Neural cell (in vitro differentiated cells): Measurements from ENCODE around the gene UNK. TPM values are rescaled to one million over a fixed set of nuclear protein-coding genes. Genes with fewer than 3 reads are reported as not detected.

Source experiments
- H2AFZ ChIP-seq: fragments of 200-600, 300-800 bp; sonication (generic), shearing (Covaris generic); 2 replicates; pipeline ENCODE4 v1.6.0; 2014; ENCODE audit warnings: low read depth, mild to moderate bottlenecking, antibody characterized with exemption, low read length, moderate library complexity
- H3F3A ChIP-seq: fragments of 200-600 bp; shearing (Covaris generic); 2 replicates; pipeline ENCODE4 v1.6.1; 2016; ENCODE audit warnings: mild to moderate bottlenecking, moderate library complexity, mixed read lengths, antibody characterized with exemption, low read length; ENCODE audit not compliant: insufficient read depth, poor library complexity, severe bottlenecking
- H3K27ac ChIP-seq: fragments of 200-600, 300-800 bp; sonication (generic), shearing (Covaris generic); 2 replicates; pipeline ENCODE4 v1.5.1; 2014; ENCODE audit warnings: mild to moderate bottlenecking, low read length, moderate library complexity
- H3K27me3 ChIP-seq: fragments of 300-800, 200-600 bp; sonication (generic), shearing (Covaris generic); 2 replicates; pipeline ENCODE4 v1.6.0; 2014; ENCODE audit warnings: mild to moderate bottlenecking, low read depth, low read length, moderate library complexity; ENCODE audit not compliant: insufficient read depth
- H3K36me3 ChIP-seq: fragments of 300-800, 200-600 bp; sonication (generic), shearing (Covaris generic); 2 replicates; pipeline ENCODE4 v1.5.1; 2014; ENCODE audit warnings: mild to moderate bottlenecking, antibody characterized with exemption, low read length, moderate library complexity; ENCODE audit not compliant: insufficient read depth
- H3K4me2 ChIP-seq: fragments of 300-800, 200-600 bp; sonication (generic), shearing (Covaris generic); 2 replicates; pipeline ENCODE4 v1.6.0; 2014; ENCODE audit warnings: mild to moderate bottlenecking, low read length
- H3K4me3 ChIP-seq: fragments of 300-800, 200-600 bp; sonication (generic), shearing (Covaris generic); 2 replicates; pipeline ENCODE4 v1.5.1; 2014; ENCODE audit warnings: mild to moderate bottlenecking, low read length, moderate library complexity
- H3K79me2 ChIP-seq: fragments of 200-600 bp; shearing (Covaris generic); replicated peaks from 2 replicates; pipeline ENCODE4 v1.6.0; 2014; ENCODE audit warnings: mild to moderate bottlenecking, low read length, moderate library complexity; ENCODE audit not compliant: insufficient read depth
- H3K9ac ChIP-seq: fragments of 300-800, 200-600 bp; sonication (generic), shearing (Covaris generic); 2 replicates; pipeline ENCODE4 v1.6.1; 2016; ENCODE audit warnings: mild to moderate bottlenecking, low read length, mixed read lengths
- H3K9me2 ChIP-seq: fragments of 200-600 bp; shearing (Covaris generic); 2 replicates; pipeline ENCODE4 v1.6.1; 2016; ENCODE audit warnings: mild to moderate bottlenecking, low read length, mixed read lengths; ENCODE audit not compliant: insufficient read depth
- H3K9me3 ChIP-seq: fragments of 200-600, 300-800 bp; sonication (generic), shearing (Covaris generic); 2 replicates; pipeline ENCODE4 v1.6.1; 2016; ENCODE audit warnings: mild to moderate bottlenecking, mixed run types, low read length, moderate library complexity, mixed read lengths
- H4K20me1 ChIP-seq: fragments of 200-600 bp; shearing (Covaris generic); 2 replicates; pipeline ENCODE4 v1.6.1; 2016; ENCODE audit warnings: mild to moderate bottlenecking, mixed run types; ENCODE audit not compliant: insufficient read depth
- EP300 ChIP-seq: fragments of 450-650 bp; conservative IDR thresholded peaks from 2 replicates; pipeline ENCODE4 v1.6.1; 2014; ENCODE audit warnings: antibody characterized with exemption, mild to moderate bottlenecking, moderate library complexity; ENCODE audit not compliant: poor library complexity, severe bottlenecking
- EZH2 ChIP-seq: fragments of 200-600, 300-800 bp; shearing (Covaris generic), sonication (generic); IDR thresholded peaks from 2 replicates; pipeline ENCODE4 v1.6.1; 2014; ENCODE audit warnings: antibody characterized with exemption, low read length, borderline replicate concordance, mild to moderate bottlenecking; ENCODE audit not compliant: insufficient read depth, poor library complexity, severe bottlenecking
- MXI1 ChIP-seq: fragments of 450-650 bp; conservative IDR thresholded peaks from 2 replicates; pipeline ENCODE4 v1.6.1; 2014; ENCODE audit warnings: antibody characterized with exemption, mild to moderate bottlenecking; ENCODE audit not compliant: poor library complexity, severe bottlenecking
- POLR2AphosphoS5 ChIP-seq: IDR thresholded peaks from 2 replicates; pipeline ENCODE4 v1.6.1; 2012
- RAD21 ChIP-seq: fragments of 450-650 bp; conservative IDR thresholded peaks from 2 replicates; pipeline ENCODE4 v1.6.1; 2014; ENCODE audit warnings: antibody characterized with exemption, mild to moderate bottlenecking, moderate library complexity
- SMC3 ChIP-seq: fragments of 450-650 bp; conservative IDR thresholded peaks from 2 replicates; pipeline ENCODE4 v1.6.1; 2014; ENCODE audit warnings: antibody characterized with exemption, mild to moderate bottlenecking, moderate library complexity; ENCODE audit not compliant: poor library complexity
- TAF1 ChIP-seq: IDR thresholded peaks from 2 replicates; pipeline ENCODE4 v1.6.1; 2012; ENCODE audit warnings: low read depth
- polyA plus RNA-seq: library from polyadenylated mRNA; depleted of rRNA; stranded (reverse); fragments of >200 nt; gene quantifications from 2 replicates; pipeline ENCODE4 v1.2.3, GENCODE V29; 2014
- TF ChIP-seq, protein P1 (sequence below): fragments of 450-650 bp; IDR thresholded peaks from 2 replicates; pipeline ENCODE4 v1.5.1; 2014; ENCODE audit warnings: antibody characterized with exemption, mild to moderate bottlenecking, moderate library complexity; ENCODE audit not compliant: poor library complexity, severe bottlenecking
- TF ChIP-seq, protein P2 (sequence below): IDR thresholded peaks from 2 replicates; pipeline ENCODE4 v1.6.1; 2012; ENCODE audit warnings: borderline replicate concordance

Gene UNK
- polyA plus RNA-seq, 1 donor from 2014 or later = 29.9 TPM

DNA sequence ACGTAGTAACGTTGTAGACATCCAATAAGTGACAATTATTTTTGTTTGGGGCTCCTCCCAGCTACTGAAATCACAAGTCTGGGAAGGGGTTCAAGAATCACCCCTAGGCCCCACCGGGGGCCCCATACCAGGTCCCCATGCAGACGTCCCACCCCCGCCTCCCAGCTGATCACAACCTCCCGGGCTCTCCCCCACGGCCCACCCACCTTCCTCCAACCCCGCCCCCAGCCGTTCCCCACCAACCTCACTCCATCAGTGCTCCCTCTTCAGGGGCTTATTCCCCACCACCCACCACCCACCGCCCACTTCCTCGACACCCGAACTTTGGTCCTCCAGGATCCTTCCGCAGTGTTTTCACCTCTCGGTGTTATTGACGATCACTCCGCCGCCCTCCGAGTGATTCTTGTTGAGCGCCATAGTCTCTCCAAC lies 70.3 kb downstream of the UNK start:
- peak overlapping the region; percentile 77 for H3K9ac ChIP-seq
- H3K36me3 ChIP-seq = no peaks in the 10 kb centered on the region
- no peaks in the 10 kb centered on the region for H3K9me3 ChIP-seq
- H3K27ac ChIP-seq = peak overlapping the region; percentile 86
- H3K79me2 ChIP-seq = peaks cover 10% of the 10 kb centered on the region
- no peaks in the 10 kb centered on the region for H3K27me3 ChIP-seq
- H2AFZ ChIP-seq = peak overlapping the region; percentile 14
- TF ChIP-seq TAF1 (no peak), RAD21 (no peak), SMC3 (no peak), POLR2AphosphoS5 (peak; percentile 38), EZH2 (no peak), EP300 (no peak), MXI1 (no peak)
- TF ChIP-seq, protein P1, sequence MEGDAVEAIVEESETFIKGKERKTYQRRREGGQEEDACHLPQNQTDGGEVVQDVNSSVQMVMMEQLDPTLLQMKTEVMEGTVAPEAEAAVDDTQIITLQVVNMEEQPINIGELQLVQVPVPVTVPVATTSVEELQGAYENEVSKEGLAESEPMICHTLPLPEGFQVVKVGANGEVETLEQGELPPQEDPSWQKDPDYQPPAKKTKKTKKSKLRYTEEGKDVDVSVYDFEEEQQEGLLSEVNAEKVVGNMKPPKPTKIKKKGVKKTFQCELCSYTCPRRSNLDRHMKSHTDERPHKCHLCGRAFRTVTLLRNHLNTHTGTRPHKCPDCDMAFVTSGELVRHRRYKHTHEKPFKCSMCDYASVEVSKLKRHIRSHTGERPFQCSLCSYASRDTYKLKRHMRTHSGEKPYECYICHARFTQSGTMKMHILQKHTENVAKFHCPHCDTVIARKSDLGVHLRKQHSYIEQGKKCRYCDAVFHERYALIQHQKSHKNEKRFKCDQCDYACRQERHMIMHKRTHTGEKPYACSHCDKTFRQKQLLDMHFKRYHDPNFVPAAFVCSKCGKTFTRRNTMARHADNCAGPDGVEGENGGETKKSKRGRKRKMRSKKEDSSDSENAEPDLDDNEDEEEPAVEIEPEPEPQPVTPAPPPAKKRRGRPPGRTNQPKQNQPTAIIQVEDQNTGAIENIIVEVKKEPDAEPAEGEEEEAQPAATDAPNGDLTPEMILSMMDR = no peak
- TF ChIP-seq, protein P2, sequence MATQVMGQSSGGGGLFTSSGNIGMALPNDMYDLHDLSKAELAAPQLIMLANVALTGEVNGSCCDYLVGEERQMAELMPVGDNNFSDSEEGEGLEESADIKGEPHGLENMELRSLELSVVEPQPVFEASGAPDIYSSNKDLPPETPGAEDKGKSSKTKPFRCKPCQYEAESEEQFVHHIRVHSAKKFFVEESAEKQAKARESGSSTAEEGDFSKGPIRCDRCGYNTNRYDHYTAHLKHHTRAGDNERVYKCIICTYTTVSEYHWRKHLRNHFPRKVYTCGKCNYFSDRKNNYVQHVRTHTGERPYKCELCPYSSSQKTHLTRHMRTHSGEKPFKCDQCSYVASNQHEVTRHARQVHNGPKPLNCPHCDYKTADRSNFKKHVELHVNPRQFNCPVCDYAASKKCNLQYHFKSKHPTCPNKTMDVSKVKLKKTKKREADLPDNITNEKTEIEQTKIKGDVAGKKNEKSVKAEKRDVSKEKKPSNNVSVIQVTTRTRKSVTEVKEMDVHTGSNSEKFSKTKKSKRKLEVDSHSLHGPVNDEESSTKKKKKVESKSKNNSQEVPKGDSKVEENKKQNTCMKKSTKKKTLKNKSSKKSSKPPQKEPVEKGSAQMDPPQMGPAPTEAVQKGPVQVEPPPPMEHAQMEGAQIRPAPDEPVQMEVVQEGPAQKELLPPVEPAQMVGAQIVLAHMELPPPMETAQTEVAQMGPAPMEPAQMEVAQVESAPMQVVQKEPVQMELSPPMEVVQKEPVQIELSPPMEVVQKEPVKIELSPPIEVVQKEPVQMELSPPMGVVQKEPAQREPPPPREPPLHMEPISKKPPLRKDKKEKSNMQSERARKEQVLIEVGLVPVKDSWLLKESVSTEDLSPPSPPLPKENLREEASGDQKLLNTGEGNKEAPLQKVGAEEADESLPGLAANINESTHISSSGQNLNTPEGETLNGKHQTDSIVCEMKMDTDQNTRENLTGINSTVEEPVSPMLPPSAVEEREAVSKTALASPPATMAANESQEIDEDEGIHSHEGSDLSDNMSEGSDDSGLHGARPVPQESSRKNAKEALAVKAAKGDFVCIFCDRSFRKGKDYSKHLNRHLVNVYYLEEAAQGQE = peak; percentile 23
- peaks cover 8% of the 10 kb centered on the region for H3F3A ChIP-seq
- H3K4me3 ChIP-seq = peak overlapping the region; percentile 91
- H4K20me1 ChIP-seq = no peaks in the 10 kb centered on the region
- H3K9me2 ChIP-seq = no peaks in the 10 kb centered on the region
- peak overlapping the region; percentile 94 for H3K4me2 ChIP-seq

DNA sequence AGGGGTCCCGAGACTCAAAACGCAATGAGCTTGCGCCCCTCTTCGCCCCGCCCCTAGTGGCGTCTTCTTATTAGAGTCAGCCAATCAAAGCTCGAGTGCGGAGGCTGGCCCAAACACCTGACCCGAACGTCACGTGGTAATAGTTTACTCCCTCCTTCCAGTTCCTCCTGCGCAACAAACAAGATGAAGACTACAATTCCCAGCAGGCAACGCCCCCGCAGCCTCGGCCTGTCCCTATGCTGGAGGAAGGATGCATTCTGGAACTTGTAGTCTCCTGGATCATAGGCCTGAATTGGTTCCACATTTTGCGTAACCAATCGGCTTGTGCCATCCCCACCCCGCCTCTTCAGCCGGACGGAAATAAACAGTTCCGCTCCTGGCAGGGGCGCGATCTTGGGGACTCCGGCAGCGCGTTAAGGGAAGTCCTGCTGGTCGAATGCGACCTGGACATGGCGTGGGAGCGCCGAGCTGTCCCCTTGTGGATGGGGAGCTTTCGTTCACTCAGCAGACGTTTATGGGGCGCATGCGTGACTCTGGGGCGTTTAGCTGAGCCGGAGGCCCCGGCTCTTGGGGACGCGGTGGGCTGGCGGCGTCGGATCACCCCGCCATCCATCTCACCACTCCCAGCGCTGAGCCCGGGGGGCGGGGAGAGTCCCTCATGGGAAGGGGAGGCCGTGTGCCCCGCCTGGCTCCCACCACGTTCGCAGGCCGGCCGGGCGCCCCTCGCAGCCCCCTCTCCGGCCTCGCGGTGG lies 70.9 kb downstream of the UNK start, which contains the start of gene WBP2:
TSS of gene WBP2 (minus strand) at position 26 of the 752 bp plus-strand sequence. CDS start 38 bp downstream, outside the sequence.
- Histone ChIP-seq H3K4me2 (peak within 1 kb of the TSS; percentile 99), H4K20me1 (no peaks in the 10 kb centered on the region), H3K9ac (peak within 1 kb of the TSS; percentile 82), H3K27ac (peak within 1 kb of the TSS; percentile 86), H3K9me3 (no peaks in the 10 kb centered on the region), H2AFZ (peak within 1 kb of the TSS; percentile 65), H3K27me3 (no peaks in the 10 kb centered on the region), H3K36me3 (no peaks in the 10 kb centered on the region), H3K4me3 (peak within 1 kb of the TSS; percentile 91), H3K79me2 (peaks cover 10% of the 10 kb centered on the region), H3F3A (peaks cover 8% of the 10 kb centered on the region), H3K9me2 (no peaks in the 10 kb centered on the region)
- TF ChIP-seq MXI1 (no peak), TAF1 (peak; percentile 38), EZH2 (no peak), EP300 (no peak), SMC3 (peak; percentile 67), POLR2AphosphoS5 (peak; percentile 88), RAD21 (peak; percentile 56)
- TF ChIP-seq, protein P1 = peak; percentile 83
- TF ChIP-seq, protein P2 = peak; percentile 14
